AG09309 (cell line): ENCODE data around the gene C9orf85.

Source experiments
- DNase-seq: peaks from one replicate; pipeline ENCODE4 v3.0.0-alpha.2; 2010; ENCODE audit warnings: low read depth
- H3K4me3 ChIP-seq: 2 replicates; pipeline ENCODE4 v1.5.1; 2011; ENCODE audit warnings: mild to moderate bottlenecking, low read depth, low read length, moderate library complexity; ENCODE audit not compliant: control insufficient read depth
- CTCF ChIP-seq: IDR thresholded peaks from 2 replicates; pipeline ENCODE4 v1.5.1; 2011; ENCODE audit warnings: mild to moderate bottlenecking, low read depth, low read length, inconsistent platforms; ENCODE audit not compliant: insufficient read depth, control insufficient read depth; ENCODE audit errors: missing control alignments

The C9orf85 gene

GRCh38 chr9:71915495-71915894 lies 4.1 kb downstream of the C9orf85 start:
- H3K4me3 ChIP-seq = no peak overlapping the region
- DNase-seq = no peak
- no peak for TF ChIP-seq CTCF

GRCh38 chr9:71916834-71917534 lies 5.5 kb downstream of the C9orf85 start:
- DNase-seq = no peak
- H3K4me3 ChIP-seq = no peak overlapping the region
- no peak for TF ChIP-seq CTCF

GRCh38 chr9:71918419-71918818 lies 7.0 kb downstream of the C9orf85 start:
- no peak overlapping the region for H3K4me3 ChIP-seq
- DNase-seq = no peak
- no peak for TF ChIP-seq CTCF

- DNase-seq = no peak
- no peak for TF ChIP-seq CTCF
- no peak overlapping the region for H3K4me3 ChIP-seq
These were observed 9.2 kb downstream of the C9orf85 start for GRCh38 chr9:71920456-71921189.

GRCh38 chr9:71921190-71921814 lies 9.9 kb downstream of the C9orf85 start:
- DNase-seq = no peak
- TF ChIP-seq CTCF = no peak
- H3K4me3 ChIP-seq = no peak overlapping the region

GRCh38 chr9:71924576-71924975 lies 13.1 kb downstream of the C9orf85 start:
- TF ChIP-seq CTCF = no peak

More at GRCh38 chr9:71924576-71924975, 13.1 kb downstream of the C9orf85 start:
- DNase-seq = no peak
- H3K4me3 ChIP-seq = no peak overlapping the region
